B cell (primary cell): ENCODE data around the gene RSPO3. TPM values are rescaled to one million over a fixed set of nuclear protein-coding genes. Genes with fewer than 3 reads are reported as not detected.

Experiments used
- ATAC-seq: fragments of 200-7000 bp; cut with Tn5 transposase; one replicate; pipeline ENCODE4 v1.10.0; 2021; ENCODE audit warnings: low read depth, mild to moderate bottlenecking, moderate number of reproducible peaks, moderate library complexity
- CTCF ChIA-PET: fragments of 350-600 bp; sonication (Branson Sonifier 250); formaldehyde crosslinking; loops from one replicate; lab custom pipeline; 2021; ENCODE audit warnings: antibody characterized with exemption, inconsistent platforms; lab: Charles Lee
- POLR2A ChIA-PET: fragments of 350-600 bp; sonication (Branson Sonifier 250); formaldehyde crosslinking; loops from one replicate; lab custom pipeline; 2021; ENCODE audit warnings: antibody characterized with exemption; lab: Charles Lee
- DNase-seq: peaks from one replicate; pipeline ENCODE4 v3.0.0; 2013
- H2AFZ ChIP-seq: 2 replicates; pipeline ENCODE4 v1.6.1; 2012; ENCODE audit warnings: mild to moderate bottlenecking, low read depth, low read length; ENCODE audit not compliant: insufficient read depth, poor library complexity, severe bottlenecking
- H3K27ac ChIP-seq, 2 donors: 1 replicate in 1 of 2; 2 replicates in 1 of 2; pipeline ENCODE4 v1.5.1; 2012 to 2013; ENCODE audit warnings: low read length in 2 of 2, mild to moderate bottlenecking in 2 of 2, moderate library complexity in 1 of 2
- H3K27me3 ChIP-seq, 4 experiments: fragments of 200-600 bp in 1 of 4; sonication (generic) in 1 of 4; replicated peaks in 1 of 4; 1 replicate in 2 of 4; 2 replicates in 2 of 4; pipeline versions ENCODE4 v1.6.1 to v1.7.0; 2013 to 2016; ENCODE audit warnings: low read length in 3 of 4, mild to moderate bottlenecking in 2 of 4, mixed read lengths in 1 of 4, moderate library complexity in 1 of 4; ENCODE audit not compliant: insufficient read depth in 4 of 4, control insufficient read depth in 3 of 4; ENCODE audit errors: control extremely low read depth in 1 of 4
- H3K36me3 ChIP-seq, 2 experiments: replicated peaks in 1 of 2; 1 replicate in 1 of 2; 2 replicates in 1 of 2; pipeline versions ENCODE4 v1.6.1 to v1.7.1; 2013; ENCODE audit warnings: low read length in 1 of 2; ENCODE audit not compliant: insufficient read depth in 2 of 2, control insufficient read depth in 1 of 2; ENCODE audit errors: control extremely low read depth in 1 of 2, extremely low read depth in 1 of 2
- H3K4me1 ChIP-seq, 2 donors: fragments of 200-600 bp in 1 of 2; sonication (generic) in 1 of 2; 1 replicate in 1 of 2; 2 replicates in 1 of 2; pipeline versions ENCODE4 v1.5.1 to v1.6.1; 2013 to 2017; ENCODE audit warnings: low read length in 2 of 2; ENCODE audit not compliant: control insufficient read depth in 2 of 2, insufficient read depth in 2 of 2
- H3K4me2 ChIP-seq: replicated peaks from 2 replicates; pipeline ENCODE3; 2012; ENCODE audit warnings: mild to moderate bottlenecking, low read depth, low read length; ENCODE audit not compliant: poor library complexity, severe bottlenecking
- H3K4me3 ChIP-seq, 5 experiments: fragments of 200-600 bp in 1 of 5; sonication (generic) in 1 of 5; 1 replicate in 3 of 5; 2 replicates in 2 of 5; pipeline versions ENCODE4 v1.5.1 to v1.7.0; 2011 to 2016; ENCODE audit warnings: low read length in 4 of 5, mild to moderate bottlenecking in 4 of 5, low read depth in 2 of 5, control low read depth in 1 of 5, moderate library complexity in 1 of 5; ENCODE audit not compliant: insufficient read depth in 1 of 5; ENCODE audit errors: control extremely low read depth in 1 of 5, extremely low read depth in 1 of 5
- H3K79me2 ChIP-seq: fragments of 200-600 bp; sonication (generic); one replicate; pipeline ENCODE4 v1.6.0; 2016; ENCODE audit warnings: low read length; ENCODE audit not compliant: control insufficient read depth, insufficient read depth
- H3K9ac ChIP-seq: fragments of 200-600 bp; sonication (generic); 2 replicates; pipeline ENCODE4 v1.6.1; 2017; ENCODE audit warnings: mild to moderate bottlenecking, low read length, moderate library complexity
- H3K9me3 ChIP-seq, 3 donors: one replicate each; pipeline versions ENCODE4 v1.6.1 to v1.7.1; 2013; ENCODE audit warnings: low read length in 2 of 3; ENCODE audit not compliant: control insufficient read depth in 2 of 3, insufficient read depth in 1 of 3; ENCODE audit errors: control extremely low read depth in 1 of 3
- H4K20me1 ChIP-seq: 2 replicates; pipeline ENCODE4 v1.6.0; 2012; ENCODE audit warnings: mild to moderate bottlenecking, low read length; ENCODE audit not compliant: insufficient read depth, control insufficient read depth, poor library complexity, severe bottlenecking
- H3K27ac Mint-ChIP-seq: one replicate; pipeline ENCODE4 v1.8.0; 2021; ENCODE audit warnings: mixed read lengths
- H3K27me3 Mint-ChIP-seq: one replicate; pipeline ENCODE4 v1.8.0; 2021; ENCODE audit warnings: mixed read lengths
- H3K4me1 Mint-ChIP-seq: one replicate; pipeline ENCODE4 v1.8.0; 2021; ENCODE audit warnings: mixed read lengths
- H3K4me3 Mint-ChIP-seq: one replicate; pipeline ENCODE4 v1.8.0; 2021; ENCODE audit warnings: mixed read lengths
- H3K9me3 Mint-ChIP-seq: one replicate; pipeline ENCODE4 v1.8.0; 2022; ENCODE audit warnings: mixed read lengths; ENCODE audit not compliant: insufficient read depth
- CTCF ChIP-seq: fragments of 200-600 bp; IDR thresholded peaks from one replicate; pipeline ENCODE4 v1.8.0; 2022; ENCODE audit warnings: antibody characterized with exemption, mild to moderate bottlenecking
- EZH2 ChIP-seq: IDR thresholded peaks from 2 replicates; pipeline ENCODE4 v1.6.1; 2012; ENCODE audit warnings: borderline replicate concordance, low read depth, mild to moderate bottlenecking, moderate library complexity, low read length; ENCODE audit not compliant: insufficient read depth, poor library complexity, severe bottlenecking
- WGBS: methylation state at CpG from one replicate; pipeline ENCODE4 v1.1.5; 2013; ENCODE audit warnings: missing lambda C conversion rate; ENCODE audit not compliant: insufficient coverage; 5-methylcytosine and 5-hydroxymethylcytosine counted together
- intact Hi-C: fragments of 100-400 bp; cut with micrococcal nuclease; formaldehyde crosslinking; loops from one replicate; pipeline ENCODE4 v1.10.0; 2022
- polyA plus RNA-seq: library from polyadenylated mRNA; depleted of rRNA; stranded (reverse); fragments of >200 nt; gene quantifications from 2 replicates; pipeline ENCODE4 v1.2.3, GENCODE V29; 2012
- total RNA-seq, 2 donors: library from RNA; stranded (reverse); fragments of 120-200 nt in 1 of 2; gene quantifications; 1 replicate in 1 of 2; 2 replicates in 1 of 2; pipeline versions ENCODE4 v1.2.3 to v1.2.4, GENCODE V29; 2013 to 2022

The RSPO3 gene
- total and polyA plus RNA-seq, 2 donors (not counting 1 experiment from before 2014, with no cell fraction given): not detected

GRCh38 chr6:127192911-127193541, 74.6 kb downstream of the RSPO3 start:
- H3K4me2 ChIP-seq: no peak overlapping the region
- Mint-ChIP-seq H3K9me3 (no peaks in the 10 kb centered on the region), H3K27me3 (no peaks in the 10 kb centered on the region), H3K4me3 (no peak overlapping the region), H3K4me1 (no peaks in the 10 kb centered on the region), H3K27ac (no peak overlapping the region)
- H3K4me1 ChIP-seq: no peaks in the 10 kb centered on the region
- DNase-seq: no peak
- ChIA-PET POLR2A (no interaction called here), CTCF (no interaction called here)
- no peaks in the 10 kb centered on the region for H4K20me1 ChIP-seq
- no peaks in the 10 kb centered on the region for H3K9me3 ChIP-seq
- intact Hi-C loops: no loop called here
- H3K27me3 ChIP-seq: no peaks in the 10 kb centered on the region
- TF ChIP-seq EZH2 (no peak), CTCF (no peak)
- no peak overlapping the region for H2AFZ ChIP-seq
- H3K27ac ChIP-seq: no peak overlapping the region
- H3K9ac ChIP-seq: no peak overlapping the region
- WGBS: no CpG with 5 or more reads among the region's 3 CpGs
- no peak overlapping the region for H3K4me3 ChIP-seq
- no peak for ATAC-seq
- H3K36me3 ChIP-seq: no peaks in the 10 kb centered on the region
- no peaks in the 10 kb centered on the region for H3K79me2 ChIP-seq

- no peak overlapping the region for H2AFZ ChIP-seq
- no peak overlapping the region for H3K27ac ChIP-seq
- no peak for TF ChIP-seq CTCF
- no peak for TF ChIP-seq EZH2
- no peak overlapping the region for H3K4me3 Mint-ChIP-seq
- H4K20me1 ChIP-seq: no peaks in the 10 kb centered on the region
- H3K36me3 ChIP-seq: no peaks in the 10 kb centered on the region
- 86% methylated on average over 3 of the region's 3 CpGs for WGBS
- H3K79me2 ChIP-seq: no peaks in the 10 kb centered on the region
- POLR2A ChIA-PET: no interaction called here
- DNase-seq (no peak), ATAC-seq (no peak)
- H3K4me2 ChIP-seq: no peak overlapping the region
- no peaks in the 10 kb centered on the region for H3K4me1 Mint-ChIP-seq
- CTCF ChIA-PET: no interaction called here
- H3K27ac Mint-ChIP-seq: no peak overlapping the region
- no peaks in the 10 kb centered on the region for H3K9me3 Mint-ChIP-seq
- H3K27me3 Mint-ChIP-seq: peaks cover 5% of the 10 kb centered on the region
- no peaks in the 10 kb centered on the region for H3K9me3 ChIP-seq
- H3K4me3 ChIP-seq: no peak overlapping the region
- intact Hi-C loops: no loop called here
- H3K9ac ChIP-seq: no peak overlapping the region
- H3K4me1 ChIP-seq: no peaks in the 10 kb centered on the region
- H3K27me3 ChIP-seq: no peaks in the 10 kb centered on the region
Measured at GRCh38 chr6:127195833-127196232, 77.4 kb downstream of the RSPO3 start.
